GM12878 (cell line): Measurements from ENCODE around the gene FUT7. TPM values are rescaled to one million over a fixed set of nuclear protein-coding genes. Genes with fewer than 3 reads are reported as not detected.

Experiments used
- ATAC-seq: fragments of 200-7000 bp; cut with Tn5 transposase; 3 replicates; pipeline ENCODE4 v1.9.1; 2020; ENCODE audit warnings: mild to moderate bottlenecking, moderate library complexity
- BruUV-seq: library from RNA; stranded (reverse); fragments of 400-500 nt; replicated peaks from 2 replicates; lab custom pipeline; 2021; lab: Mats Ljungman, UMichigan
- CTCF ChIA-PET: fragments of 300-600 bp; sonication (Branson Sonifier 250); formaldehyde crosslinking; extraction: SDS; loops from one replicate; lab custom pipeline; 2021; ENCODE audit warnings: inconsistent platforms; lab: Yijun Ruan, JAX
- POLR2A ChIA-PET: fragments of 350-600 bp; formaldehyde crosslinking; extraction: SDS; loops from one replicate; lab custom pipeline; 2021; ENCODE audit warnings: inconsistent platforms; lab: Charles Lee
- RAD21 ChIA-PET: fragments of 300-600 bp; sonication (Branson Sonifier 250); formaldehyde crosslinking; loops from one replicate; lab custom pipeline; 2023; ENCODE audit warnings: antibody characterized with exemption; ENCODE audit not compliant: unreplicated experiment; lab: Charles Lee
- SMC1A ChIA-PET: fragments of 300-600 bp; sonication (Branson Sonifier 250); formaldehyde crosslinking; loops from one replicate; lab custom pipeline; 2023; ENCODE audit not compliant: unreplicated experiment, uncharacterized antibody; lab: Charles Lee
- DNase-seq: peaks from one replicate; pipeline ENCODE4 v3.0.0-alpha.2; 2011; ENCODE audit warnings: low read depth, low spot score
- FAIRE-seq: peaks from 3 replicates; lab custom pipeline; 2011; peaks lifted over from hg19 to GRCh38; lab: Jason Lieb, UNC
- H2AFZ ChIP-seq: 2 replicates; pipeline ENCODE4 v1.6.0; 2011; ENCODE audit warnings: low read depth, low read length, control low read depth; ENCODE audit not compliant: control insufficient read depth
- H3K27ac ChIP-seq: 2 replicates; pipeline ENCODE4 v1.5.1; 2011; ENCODE audit warnings: control low read depth; ENCODE audit not compliant: control insufficient read depth, insufficient read depth
- H3K27me3 ChIP-seq, 2 experiments: replicated peaks in 1 of 2; 2 replicates each; pipeline versions ENCODE4 v1.6.0 to v1.6.1; 2011; ENCODE audit warnings: low read length in 1 of 2; ENCODE audit not compliant: control insufficient read depth in 2 of 2, insufficient read depth in 2 of 2
- H3K36me3 ChIP-seq, 2 experiments: 2 replicates each; pipeline ENCODE4 v1.5.1; 2011; ENCODE audit warnings: low read length in 1 of 2; ENCODE audit not compliant: control insufficient read depth in 2 of 2, insufficient read depth in 2 of 2
- H3K4me1 ChIP-seq: 2 replicates; pipeline ENCODE4 v1.6.1; 2011; ENCODE audit warnings: mild to moderate bottlenecking, low read length, moderate library complexity, mixed read lengths; ENCODE audit not compliant: control insufficient read depth, insufficient read depth
- H3K4me2 ChIP-seq: 2 replicates; pipeline ENCODE4 v1.6.0; 2011; ENCODE audit warnings: control low read depth; ENCODE audit not compliant: control insufficient read depth, insufficient read depth
- H3K4me3 ChIP-seq: fragments of 200-600 bp; sonication (generic); 2 replicates; pipeline ENCODE4 v1.5.1; 2016
- H3K79me2 ChIP-seq: 2 replicates; pipeline ENCODE4 v1.6.0; 2011; ENCODE audit warnings: low read length; ENCODE audit not compliant: control insufficient read depth, insufficient read depth
- H3K9ac ChIP-seq: 2 replicates; pipeline ENCODE4 v1.8.0; 2011; ENCODE audit warnings: low read length, control low read depth, mixed read lengths; ENCODE audit not compliant: control insufficient read depth, insufficient read depth
- H3K9me3 ChIP-seq: replicated peaks from 3 replicates; pipeline ENCODE4 v1.5.1; 2011; ENCODE audit warnings: mild to moderate bottlenecking, low read length; ENCODE audit not compliant: control insufficient read depth, insufficient read depth
- H4K20me1 ChIP-seq: 2 replicates; pipeline ENCODE4 v1.6.0; 2011; ENCODE audit not compliant: control insufficient read depth, insufficient read depth
- EED ChIP-seq: sonication (generic); IDR thresholded peaks from 2 replicates; pipeline ENCODE4 v1.6.1; 2016; ENCODE audit warnings: antibody characterized with exemption, low read depth
- FOS ChIP-seq: IDR thresholded peaks from 3 replicates; pipeline ENCODE4 v1.6.1; 2011; ENCODE audit warnings: borderline replicate concordance; ENCODE audit not compliant: insufficient read length; ENCODE audit errors: extremely low read depth
- IKZF1 ChIP-seq: fragments of 450-650 bp; conservative IDR thresholded peaks from 2 replicates; pipeline ENCODE4 v1.6.1; 2017; ENCODE audit warnings: antibody characterized with exemption, mild to moderate bottlenecking
- JUND ChIP-seq: IDR thresholded peaks from 2 replicates; pipeline ENCODE4 v1.6.1; 2012; ENCODE audit warnings: low read depth, mild to moderate bottlenecking, low read length, improper control_type of control experiment, moderate library complexity
- TAF1 ChIP-seq: IDR thresholded peaks from 2 replicates; pipeline ENCODE4 v1.6.1; 2011; ENCODE audit warnings: mild to moderate bottlenecking, low read depth, low read length, borderline replicate concordance
- TCF3 ChIP-seq: IDR thresholded peaks from 2 replicates; pipeline ENCODE4 v1.6.1; 2012; ENCODE audit warnings: low read depth, mild to moderate bottlenecking, low read length, borderline replicate concordance; ENCODE audit not compliant: insufficient read depth
- ZZZ3 ChIP-seq: IDR thresholded peaks from 2 replicates; pipeline ENCODE4 v1.6.1; 2011; ENCODE audit warnings: low read depth; ENCODE audit not compliant: control insufficient read depth, insufficient read length
- WGBS: methylation state at CpG from one replicate; pipeline ENCODE4 v1.1.6; 2016; ENCODE audit warnings: low lambda C conversion rate; ENCODE audit not compliant: insufficient replicate concordance, insufficient coverage; ENCODE audit errors: missing lambda C conversion rate; 5-methylcytosine and 5-hydroxymethylcytosine counted together
- in situ Hi-C: fragments of 300-500 bp; cut with MboI; formaldehyde crosslinking; loops from 9 replicates; pipeline ENCODE4 v1.14.3; 2018; ENCODE audit warnings: mixed read lengths
- intact Hi-C: fragments of 100-400 bp; cut with micrococcal nuclease; formaldehyde crosslinking; loops from one replicate; pipeline ENCODE4 v1.14.2; 2022; ENCODE audit not compliant: unreplicated experiment
- polyA plus RNA-seq, 11 experiments: library from polyadenylated mRNA; depleted of rRNA in 4 of 11; unstranded in 6 of 11; stranded (reverse) in 5 of 11; fragments of >200 nt; fragmentation: Nextera tagmentation in 4 of 11; fragmentation: Illumina TruSeq in 1 of 11; extraction: Ambion mirVana in 4 of 11; extraction: Trizol in 1 of 11; gene quantifications; 1 replicate in 1 of 11; 2 replicates in 10 of 11; pipeline versions ENCODE4 v1.2.1 to v1.2.3, GENCODE V29; 2011 to 2016; ENCODE audit warnings: inconsistent platforms in 2 of 11, missing spikeins in 2 of 11, low read depth in 1 of 11
- total RNA-seq, 4 experiments: library from RNA; depleted of rRNA in 3 of 4; stranded (reverse); fragments of >200 nt in 3 of 4; fragmentation: Illumina TruSeq in 1 of 4; extraction: Trizol in 1 of 4; gene quantifications; 2 replicates each; pipeline versions ENCODE4 v1.2.1 to v1.2.3, GENCODE V29; 2013 to 2021

FUT7 gene
- total and polyA plus RNA-seq, 10 of the 15 experiments (the other 5 are each of a cell fraction or from before 2014, with no cell fraction given) = 0.04 to 0.62 (median 0.20) TPM; not detected in 2

GRCh38 chr9:137069508-137070091 is 37.7 kb upstream of the FUT7 start:
- Histone ChIP-seq H4K20me1 (no peaks in the 10 kb centered on the region), H3K4me3 (peak overlapping the region; percentile 80), H3K36me3 (no peaks in the 10 kb centered on the region; a peak in 2 of 4 replicates), H3K9ac (peak overlapping the region; percentile 56), H3K9me3 (no peaks in the 10 kb centered on the region), H2AFZ (no peak overlapping the region), H3K27me3 (no peaks in the 10 kb centered on the region), H3K27ac (peak overlapping the region; percentile 10; the same call in 1 of the 2 replicates), H3K4me1 (peaks cover 27% of the 10 kb centered on the region), H3K4me2 (peak overlapping the region; percentile 90), H3K79me2 (peaks cover 7% of the 10 kb centered on the region)
- ATAC-seq (no peak), FAIRE-seq (no peak), DNase-seq (no peak)
- RAD21 ChIA-PET = interaction anchor here (0.6 to 5.0 kb wide), 12 partner anchors 14 to 281 kb away, joined by 3 to 24 read pairs (median 7); partner anchors contain the start of genes FUT7, MAN1B1 and RNF224
- CTCF ChIA-PET = interaction anchor here (0.7 to 7.9 kb wide), 10 partner anchors 9 to 167 kb away, joined by 3 to 80 read pairs (median 10); partner anchors contain the start of genes CYSRT1, MAN1B1 and RNF208
- POLR2A ChIA-PET = interaction anchor here (0.6 to 3.5 kb wide), 11 partner anchors 13 to 660 kb away, joined by 3 to 22 read pairs (median 4); partner anchors contain the start of genes CYSRT1 and MAN1B1
- in situ Hi-C loops (no loop called here), intact Hi-C loops (loop anchor here (5.0 kb wide), 1 partner anchor 48 kb away; no protein-coding TSS in a partner anchor)
- BruUV-seq = no TSS peak
- WGBS = 3% methylated on average over 52 of the region's 52 CpGs
- SMC1A ChIA-PET = interaction anchor here (1.4 to 7.2 kb wide), 4 partner anchors 12 to 26 kb away, joined by 3 to 30 read pairs (median 6); partner anchors contain the start of gene MAN1B1
- TF ChIP-seq TAF1 = no peak
- TF ChIP-seq TCF3 = 0 out of 2 replicates have a peak, but pooled peaks have one; percentile 10
- TF ChIP-seq IKZF1 = no peak
- no peak for TF ChIP-seq ZZZ3
- no peak for TF ChIP-seq FOS
- TF ChIP-seq JUND = no peak
- TF ChIP-seq EED = no peak
